Smooth muscle cell (in vitro differentiated cells): ENCODE data around the gene ABR. TPM values are rescaled to one million over a fixed set of nuclear protein-coding genes. Genes with fewer than 3 reads are reported as not detected.

Source experiments
- DNase-seq: peaks from one replicate; lab custom pipeline; 2025; ENCODE audit not compliant: unreplicated experiment; lab: John Stamatoyannopoulos, UW
- H2AFZ ChIP-seq: fragments of 200-600 bp; sonication (generic); 2 replicates; pipeline ENCODE4 v1.6.0; 2016; ENCODE audit warnings: antibody characterized with exemption, low read depth, mild to moderate bottlenecking
- H3F3A ChIP-seq: fragments of 200-600 bp; sonication (generic); 2 replicates; pipeline ENCODE4 v1.6.0; 2017; ENCODE audit warnings: antibody characterized with exemption, low read depth
- H3K27ac ChIP-seq: fragments of 200-600 bp; sonication (generic); 2 replicates; pipeline ENCODE4 v1.5.1; 2016; ENCODE audit warnings: low read depth, mild to moderate bottlenecking
- H3K27me3 ChIP-seq: fragments of 200-600 bp; sonication (generic); 2 replicates; pipeline ENCODE4 v1.6.1; 2016; ENCODE audit warnings: low read depth, mild to moderate bottlenecking
- H3K36me3 ChIP-seq: fragments of 200-600 bp; sonication (generic); 2 replicates; pipeline ENCODE4 v1.5.1; 2016; ENCODE audit warnings: low read depth
- H3K4me1 ChIP-seq: fragments of 200-600 bp; sonication (generic); 2 replicates; pipeline ENCODE4 v1.5.1; 2016; ENCODE audit warnings: low read depth
- H3K4me2 ChIP-seq: fragments of 200-600 bp; sonication (generic); 2 replicates; pipeline ENCODE4 v1.6.0; 2016; ENCODE audit warnings: mild to moderate bottlenecking
- H3K4me3 ChIP-seq: fragments of 200-600 bp; sonication (generic); 2 replicates; pipeline ENCODE4 v1.5.1; 2016; ENCODE audit warnings: mild to moderate bottlenecking
- H3K79me2 ChIP-seq: fragments of 200-600 bp; sonication (generic); 2 replicates; pipeline ENCODE4 v1.6.0; 2016; ENCODE audit warnings: low read depth, mild to moderate bottlenecking
- H3K9ac ChIP-seq: fragments of 200-600 bp; sonication (generic); 2 replicates; pipeline ENCODE4 v1.6.0; 2016; ENCODE audit warnings: low read depth
- H3K9me3 ChIP-seq: fragments of 200-600 bp; sonication (generic); replicated peaks from 2 replicates; pipeline ENCODE4 v1.5.1; 2016; ENCODE audit warnings: low read depth
- H4K20me1 ChIP-seq: fragments of 200-600 bp; sonication (generic); 2 replicates; pipeline ENCODE4 v1.6.0; 2016; ENCODE audit warnings: low read depth
- WGBS: methylation state at CpG from one replicate; pipeline ENCODE4 v1.1.7; 2016; ENCODE audit warnings: low lambda C conversion rate; 5-methylcytosine and 5-hydroxymethylcytosine counted together
- polyA plus RNA-seq: library from polyadenylated mRNA; unstranded; fragments of >200 nt; fragmentation: Nextera tagmentation; extraction: Ambion mirVana; gene quantifications from 2 replicates; pipeline ENCODE4 v1.2.1, GENCODE V29; 2016
- total RNA-seq: library from RNA; depleted of rRNA; stranded (reverse); fragments of >200 nt; gene quantifications from 2 replicates; pipeline ENCODE4 v1.2.3, GENCODE V29; 2014
- TF ChIP-seq, protein P1 (sequence below): fragments of 200-600 bp; sonication (generic); IDR thresholded peaks from 2 replicates; pipeline ENCODE4 v1.5.1; 2017; ENCODE audit warnings: borderline replicate concordance, mild to moderate bottlenecking, antibody characterized with exemption; ENCODE audit not compliant: insufficient read depth, poor library complexity, severe bottlenecking

Gene ABR
- total and polyA plus RNA-seq, 2 experiments from 2014 or later, result 16.1 to 29.1 TPM

DNA sequence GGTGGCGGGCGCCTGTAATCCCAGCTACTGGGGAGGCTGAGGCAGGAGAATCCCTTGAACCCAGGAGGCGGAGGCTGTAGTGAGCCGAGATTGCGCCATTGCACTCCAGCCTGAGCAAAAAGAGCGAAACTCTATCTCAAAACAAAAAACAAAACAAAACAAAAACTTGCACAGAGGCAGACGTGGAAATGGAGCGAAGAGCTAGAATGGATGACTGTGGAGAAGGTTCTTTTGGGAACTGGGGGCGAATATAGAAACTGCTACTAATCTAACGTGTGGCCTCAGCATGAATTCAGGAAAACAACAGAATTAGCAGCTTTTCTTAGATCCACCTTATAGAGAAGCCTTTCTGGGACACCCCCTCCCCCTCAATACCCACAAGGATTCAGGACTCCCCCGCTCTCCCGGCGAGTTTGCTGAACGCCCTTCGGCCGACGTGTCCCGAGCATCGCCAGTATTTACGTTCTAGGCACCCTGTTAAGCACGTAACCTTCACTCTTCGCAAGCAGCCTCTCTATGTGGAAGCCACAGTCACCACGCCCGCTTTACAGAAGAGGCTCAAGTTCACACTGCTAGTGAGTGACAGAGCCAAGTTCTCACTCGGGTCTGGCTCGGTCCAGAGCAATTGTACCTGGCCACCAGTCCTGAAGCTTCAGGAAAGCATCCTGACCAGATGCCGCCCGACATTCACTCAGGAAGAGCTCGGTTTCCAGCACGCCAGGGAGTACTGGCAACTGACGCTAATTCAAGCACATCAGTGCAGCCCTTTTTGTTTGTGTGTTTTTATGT, 13.3 kb upstream of the ABR start:
- no peaks in the 10 kb centered on the region for H3K27me3 ChIP-seq
- 92% methylated on average over 31 of the region's 31 CpGs for WGBS
- H3K4me2 ChIP-seq, result no peak overlapping the region
- H2AFZ ChIP-seq, result no peak overlapping the region
- H3F3A ChIP-seq, result peaks cover 4% of the 10 kb centered on the region
- peaks cover 7% of the 10 kb centered on the region for H3K4me1 ChIP-seq
- no peaks in the 10 kb centered on the region for H3K79me2 ChIP-seq
- no peak overlapping the region for H3K4me3 ChIP-seq
- H3K9ac ChIP-seq, result no peak overlapping the region
- H3K27ac ChIP-seq, result no peak overlapping the region
- TF ChIP-seq, protein P1, sequence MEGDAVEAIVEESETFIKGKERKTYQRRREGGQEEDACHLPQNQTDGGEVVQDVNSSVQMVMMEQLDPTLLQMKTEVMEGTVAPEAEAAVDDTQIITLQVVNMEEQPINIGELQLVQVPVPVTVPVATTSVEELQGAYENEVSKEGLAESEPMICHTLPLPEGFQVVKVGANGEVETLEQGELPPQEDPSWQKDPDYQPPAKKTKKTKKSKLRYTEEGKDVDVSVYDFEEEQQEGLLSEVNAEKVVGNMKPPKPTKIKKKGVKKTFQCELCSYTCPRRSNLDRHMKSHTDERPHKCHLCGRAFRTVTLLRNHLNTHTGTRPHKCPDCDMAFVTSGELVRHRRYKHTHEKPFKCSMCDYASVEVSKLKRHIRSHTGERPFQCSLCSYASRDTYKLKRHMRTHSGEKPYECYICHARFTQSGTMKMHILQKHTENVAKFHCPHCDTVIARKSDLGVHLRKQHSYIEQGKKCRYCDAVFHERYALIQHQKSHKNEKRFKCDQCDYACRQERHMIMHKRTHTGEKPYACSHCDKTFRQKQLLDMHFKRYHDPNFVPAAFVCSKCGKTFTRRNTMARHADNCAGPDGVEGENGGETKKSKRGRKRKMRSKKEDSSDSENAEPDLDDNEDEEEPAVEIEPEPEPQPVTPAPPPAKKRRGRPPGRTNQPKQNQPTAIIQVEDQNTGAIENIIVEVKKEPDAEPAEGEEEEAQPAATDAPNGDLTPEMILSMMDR, result no peak
- DNase-seq, result no peak
- no peaks in the 10 kb centered on the region for H3K36me3 ChIP-seq
- H3K9me3 ChIP-seq, result no peaks in the 10 kb centered on the region
- no peaks in the 10 kb centered on the region for H4K20me1 ChIP-seq

DNA sequence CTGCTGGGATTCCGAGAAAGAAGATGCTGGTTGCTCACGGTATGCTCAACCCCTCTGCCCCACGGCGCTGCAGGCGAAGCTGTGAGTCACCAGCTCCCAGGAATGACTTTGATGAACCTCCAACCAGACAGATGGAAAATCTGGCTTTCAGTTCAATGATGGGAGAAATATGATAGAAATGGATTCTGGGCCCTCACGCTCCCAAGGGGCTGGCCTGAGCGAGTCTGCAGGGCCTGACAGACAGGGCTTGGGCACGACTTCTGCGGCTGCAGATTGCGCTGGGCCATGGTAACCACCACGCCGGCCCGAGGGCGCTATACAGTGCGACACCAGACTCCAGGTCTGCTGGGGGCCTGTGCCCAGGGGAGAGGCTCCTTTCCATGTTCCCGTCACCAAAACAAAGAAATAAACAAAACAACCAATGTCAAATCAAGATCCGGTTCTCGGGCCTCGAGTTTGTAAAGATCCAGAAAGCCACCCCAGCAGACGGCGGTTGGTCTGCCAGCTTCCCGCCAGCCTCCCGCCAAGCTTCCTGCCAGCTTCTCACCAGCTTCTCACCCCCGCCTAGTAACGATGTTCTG, 11.1 kb upstream of the ABR start:
- TF ChIP-seq, protein P1, result no peak
- Histone ChIP-seq H3K36me3 (no peaks in the 10 kb centered on the region), H3K27ac (peak overlapping the region; percentile 20), H3K9me3 (no peaks in the 10 kb centered on the region), H3K27me3 (no peaks in the 10 kb centered on the region), H3K9ac (no peak overlapping the region), H3K4me1 (peaks cover 8% of the 10 kb centered on the region), H4K20me1 (no peaks in the 10 kb centered on the region), H2AFZ (no peak overlapping the region), H3K4me2 (peak overlapping the region; percentile 1), H3K79me2 (no peaks in the 10 kb centered on the region), H3F3A (no peaks in the 10 kb centered on the region), H3K4me3 (no peak overlapping the region)
- DNase-seq, result no peak
- WGBS, result 70% methylated on average over 25 of the region's 25 CpGs

DNA sequence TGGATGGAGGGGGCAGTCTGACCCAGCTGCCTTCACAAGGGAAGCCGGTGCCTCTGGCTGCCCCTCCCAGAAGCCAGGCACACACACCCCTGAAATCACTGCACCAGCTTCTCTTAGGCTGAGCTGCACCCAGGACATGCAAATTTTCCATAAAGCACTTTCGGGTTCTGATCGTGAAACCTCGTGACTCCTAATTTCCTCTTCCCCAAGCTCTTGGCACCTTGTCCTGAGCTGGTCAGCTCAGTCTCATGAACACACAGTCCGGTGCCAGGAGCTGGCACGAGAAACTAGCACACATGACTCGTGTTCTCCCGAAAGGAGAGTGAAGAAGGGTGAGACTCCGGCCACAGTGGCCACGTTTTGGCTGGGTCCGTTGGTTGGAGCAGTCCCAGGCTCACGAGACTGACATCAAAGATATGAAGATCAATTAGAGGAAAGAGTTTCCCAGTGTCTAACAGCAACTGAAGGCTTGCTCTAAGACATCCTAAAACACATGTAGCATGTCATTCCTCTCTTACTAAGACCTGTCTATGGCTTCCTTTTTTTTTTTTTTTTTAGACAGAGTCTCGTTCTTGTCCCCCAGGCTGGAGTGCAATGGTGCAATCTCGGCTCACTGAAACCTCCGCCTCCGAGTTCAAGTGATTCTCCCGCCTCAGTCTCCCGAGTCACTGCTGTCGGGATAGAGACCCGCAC, 9.2 kb upstream of the ABR start:
- no peak overlapping the region for H3K9ac ChIP-seq
- no peaks in the 10 kb centered on the region for H4K20me1 ChIP-seq
- no peak overlapping the region for H2AFZ ChIP-seq
- no peaks in the 10 kb centered on the region for H3K79me2 ChIP-seq
- no peaks in the 10 kb centered on the region for H3K36me3 ChIP-seq
- H3F3A ChIP-seq, result no peaks in the 10 kb centered on the region
- H3K4me1 ChIP-seq, result peaks cover 8% of the 10 kb centered on the region
- no peak overlapping the region for H3K4me2 ChIP-seq
- DNase-seq, result no peak
- TF ChIP-seq, protein P1, result no peak
- H3K9me3 ChIP-seq, result no peaks in the 10 kb centered on the region
- no peak overlapping the region for H3K27ac ChIP-seq
- no peaks in the 10 kb centered on the region for H3K27me3 ChIP-seq
- no peak overlapping the region for H3K4me3 ChIP-seq
- WGBS, result 91% methylated on average over 20 of the region's 20 CpGs
